Measurements from ENCODE around the gene FER.

FER gene

DNA sequence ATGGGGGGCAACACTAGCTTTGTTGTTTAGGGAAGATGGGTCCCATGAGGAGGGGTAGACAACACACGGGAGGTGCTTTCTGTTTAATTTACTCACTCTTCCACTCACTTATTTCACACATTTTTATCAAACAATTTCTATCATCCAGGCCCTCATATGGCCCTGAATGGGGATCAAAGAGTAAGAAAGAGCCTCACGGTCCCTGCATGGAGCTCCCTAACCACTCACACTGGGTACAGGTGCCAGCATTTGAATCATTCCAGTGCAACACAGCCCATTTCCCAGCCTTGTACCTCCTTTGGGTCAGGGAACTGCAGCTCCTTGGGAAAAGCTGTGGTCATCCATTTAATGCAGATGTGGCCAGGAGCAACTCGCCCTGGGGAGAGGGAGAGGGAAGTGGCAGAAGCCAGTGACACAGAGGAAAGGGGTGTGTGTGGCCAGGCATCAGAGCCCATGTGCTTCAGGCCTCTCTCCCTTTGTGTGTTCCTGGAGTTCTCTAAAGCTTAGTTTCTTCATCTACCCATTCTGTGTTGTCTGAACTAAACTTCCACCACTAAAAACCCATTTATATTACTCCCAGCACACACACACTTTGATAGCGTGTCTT lies 476.7 kb downstream of the FER start:
- in situ Hi-C loops (cut with HindIII; ENCODE audit: low sequenced_read_pairs) = no loop called here

DNA sequence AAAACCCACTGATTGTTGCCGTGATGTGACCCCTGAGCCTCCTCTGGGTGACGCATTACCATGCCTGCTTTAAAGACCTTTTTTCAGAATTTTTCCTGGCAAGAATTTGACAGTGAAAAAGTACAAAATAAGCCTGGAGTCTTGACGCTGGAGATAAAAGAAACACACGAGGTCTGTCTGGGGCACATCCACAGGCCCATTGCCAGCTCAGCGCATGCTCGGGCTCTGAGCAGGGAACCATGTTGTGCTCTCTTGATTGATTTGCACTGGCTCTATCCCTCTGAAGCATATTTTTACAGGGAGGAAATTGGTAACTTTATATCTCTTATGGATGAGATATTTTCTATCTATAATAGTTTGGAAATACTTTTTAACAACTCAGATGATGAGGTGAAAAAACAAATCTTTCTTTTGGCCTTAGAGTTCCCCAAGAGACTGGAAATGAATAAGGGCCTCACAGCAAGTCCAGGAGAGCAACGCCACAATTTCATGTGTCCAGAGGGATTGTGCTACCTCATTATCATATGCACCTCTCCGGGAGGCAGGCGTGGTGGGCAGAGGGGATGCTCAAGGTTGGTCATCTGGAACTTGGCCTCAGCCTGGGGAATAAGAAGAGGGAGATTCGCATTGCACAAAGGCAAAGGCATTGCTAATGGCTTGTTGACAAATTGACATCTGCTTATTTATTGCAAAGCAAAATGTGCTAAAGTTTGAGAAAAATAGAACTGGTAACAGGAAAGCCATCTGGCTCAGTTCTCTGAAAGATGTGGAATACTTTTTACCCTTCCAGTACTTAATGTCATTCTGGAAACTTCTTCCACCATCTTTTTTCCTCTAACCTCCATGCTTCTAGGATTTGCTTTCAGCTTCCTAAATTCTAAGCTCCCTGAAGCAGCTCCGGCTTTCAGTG lies 478.3 kb downstream of the FER start:
- in situ Hi-C loops (cut with HindIII; ENCODE audit: low sequenced_read_pairs) = no loop called here

DNA sequence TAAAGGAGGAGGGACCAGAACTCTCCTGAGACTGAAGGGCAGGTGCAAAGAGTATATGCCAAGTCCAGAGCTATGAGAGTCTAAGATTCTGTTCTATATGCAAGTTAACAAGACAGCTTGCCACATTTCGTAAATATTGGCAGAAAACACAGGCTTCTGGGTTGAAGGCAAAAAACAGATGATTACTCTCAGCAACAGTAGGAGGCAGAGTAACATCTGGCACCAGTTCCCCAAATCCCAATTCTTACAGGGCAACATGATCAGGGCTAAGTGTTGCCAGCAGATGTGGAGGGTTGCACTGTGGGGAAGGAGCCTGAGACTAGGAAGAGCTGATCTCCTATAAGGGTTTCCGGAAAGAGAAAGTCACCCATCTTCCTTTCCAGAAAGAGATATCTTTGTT lies 482.7 kb downstream of the FER start:
- in situ Hi-C loops (cut with HindIII; ENCODE audit: low sequenced_read_pairs) = no loop called here

DNA sequence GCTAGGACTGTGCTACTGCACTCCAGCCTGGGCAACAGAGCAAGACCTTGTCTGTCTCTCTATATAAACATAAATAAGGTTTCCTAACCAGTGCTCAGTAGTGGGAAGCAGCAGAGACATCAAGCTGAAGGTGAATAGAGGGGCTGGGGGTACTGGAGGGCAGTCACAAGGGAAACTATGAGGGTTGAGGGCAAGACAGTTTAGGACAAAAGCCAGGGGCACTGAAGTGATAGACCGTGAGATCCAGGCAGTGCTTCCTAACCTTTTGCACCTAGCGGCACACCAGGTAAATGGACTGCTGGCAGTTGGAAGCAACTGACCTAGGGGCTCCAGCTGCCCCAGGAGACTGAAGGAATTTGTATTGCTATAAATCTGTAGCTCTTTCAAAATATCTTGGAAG lies 483.6 kb downstream of the FER start:
- in situ Hi-C loops (cut with HindIII; ENCODE audit: low sequenced_read_pairs) = no loop called here

DNA sequence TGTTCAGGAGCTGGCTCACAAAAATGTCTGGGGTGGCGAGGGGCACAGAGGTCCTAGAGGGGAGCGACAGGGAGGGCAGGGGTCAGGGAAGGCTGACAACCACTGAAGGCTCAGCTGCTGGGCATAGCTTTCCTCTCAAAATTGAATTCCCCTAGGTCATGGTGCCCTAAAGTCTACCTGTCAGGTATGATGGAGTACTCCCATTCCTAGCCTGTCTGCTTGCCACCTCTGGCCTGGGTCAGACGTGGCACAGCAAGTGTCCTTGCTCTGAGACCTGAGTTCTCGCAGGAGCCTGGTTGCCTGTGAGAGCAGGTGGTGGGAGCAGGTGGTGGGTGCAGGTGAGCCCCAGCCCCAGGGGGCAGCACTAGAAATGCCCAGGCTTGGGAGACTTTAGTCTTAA lies 486.7 kb downstream of the FER start:
- in situ Hi-C loops (cut with HindIII; ENCODE audit: low sequenced_read_pairs) = no loop called here

DNA sequence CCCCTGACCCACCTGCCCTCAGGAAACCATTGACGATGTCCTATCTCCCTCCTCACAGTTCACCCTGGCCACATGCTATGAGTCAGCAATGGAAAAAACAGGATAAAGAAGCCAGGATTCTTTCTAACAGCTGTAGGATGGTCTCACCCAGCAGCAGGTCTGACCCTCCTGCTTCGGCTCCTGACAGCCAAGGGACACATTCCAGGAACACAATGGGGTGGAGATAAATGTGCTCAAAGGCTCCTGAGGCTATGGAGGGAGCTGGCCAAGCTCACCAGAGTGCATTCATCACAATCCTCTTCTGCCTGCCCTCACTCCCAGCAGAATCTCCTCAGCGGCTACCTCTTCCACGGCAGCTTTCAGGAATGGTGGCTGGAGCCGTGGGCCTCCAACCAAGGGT lies 491.8 kb downstream of the FER start:
- in situ Hi-C loops (cut with HindIII; ENCODE audit: low sequenced_read_pairs) = no loop called here

DNA sequence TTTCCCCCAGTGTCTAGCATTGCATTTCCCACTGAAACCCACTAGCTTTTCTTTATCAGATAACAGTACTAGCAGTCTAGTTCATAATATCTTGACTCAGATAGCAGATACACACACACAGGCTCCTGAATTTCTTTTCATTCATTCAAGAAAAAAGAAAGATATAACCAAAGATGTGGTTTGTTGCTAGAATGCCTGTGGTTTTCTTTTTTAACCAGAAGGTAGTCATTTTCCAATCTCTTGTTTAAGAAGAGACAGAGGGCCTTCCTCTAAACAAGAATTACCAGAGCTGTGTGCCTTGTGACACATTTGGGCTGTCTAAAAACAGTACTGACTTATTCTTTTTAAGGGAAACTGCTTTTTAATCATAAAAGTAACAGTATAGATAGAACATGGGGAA lies 494.8 kb downstream of the FER start:
- in situ Hi-C loops (cut with HindIII; ENCODE audit: low sequenced_read_pairs) = no loop called here

DNA sequence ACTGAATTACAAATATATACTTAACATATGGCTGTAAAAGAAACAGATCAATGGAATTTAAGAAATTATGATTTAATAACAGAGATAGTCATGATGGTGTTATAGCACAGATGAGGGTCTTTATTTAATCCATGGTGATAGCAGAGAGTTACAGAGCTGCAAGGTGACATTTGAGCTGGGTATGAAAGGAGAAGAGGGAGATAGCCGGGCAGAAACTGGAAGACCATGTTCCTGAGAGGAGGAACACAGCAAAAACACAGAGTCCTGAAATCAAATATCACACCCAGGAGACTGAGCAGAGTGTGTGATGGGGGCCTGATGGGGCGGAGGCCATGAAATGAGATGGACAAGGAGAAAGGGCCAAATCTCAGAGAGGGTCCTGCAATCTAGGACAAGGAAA lies 498.7 kb downstream of the FER start:
- in situ Hi-C loops (cut with HindIII; ENCODE audit: low sequenced_read_pairs) = no loop called here
